NCI-H1105 (cell line): Measurements from ENCODE around the gene SETD9.
A peak's percentile ranks its signal among the peaks of the same experiment; 100 is the strongest.

ENCODE experiments used
- DNase-seq: peaks from one replicate; lab custom pipeline; 2025; lab: John Stamatoyannopoulos, UW

Gene SETD9

DNA sequence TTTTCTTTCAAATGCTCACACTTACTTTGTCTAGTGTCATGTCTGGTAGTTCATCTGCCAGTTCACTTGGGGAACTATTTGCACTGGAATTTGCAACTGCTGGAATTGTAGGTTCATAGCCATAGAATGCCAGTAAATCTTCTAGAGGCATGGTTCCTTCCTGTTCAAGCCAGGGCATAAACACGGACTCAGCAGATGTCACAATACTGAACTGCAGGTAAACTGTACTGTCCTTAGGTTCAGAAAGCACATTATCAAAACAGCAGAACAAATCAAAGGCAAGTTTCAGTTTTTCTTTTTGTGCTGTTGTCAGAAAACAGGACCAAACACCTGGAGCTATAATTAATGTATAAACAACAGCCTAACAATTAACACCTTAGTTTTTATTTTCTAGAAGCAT, 29.5 kb downstream of the SETD9 start:
- no peak for DNase-seq

DNA sequence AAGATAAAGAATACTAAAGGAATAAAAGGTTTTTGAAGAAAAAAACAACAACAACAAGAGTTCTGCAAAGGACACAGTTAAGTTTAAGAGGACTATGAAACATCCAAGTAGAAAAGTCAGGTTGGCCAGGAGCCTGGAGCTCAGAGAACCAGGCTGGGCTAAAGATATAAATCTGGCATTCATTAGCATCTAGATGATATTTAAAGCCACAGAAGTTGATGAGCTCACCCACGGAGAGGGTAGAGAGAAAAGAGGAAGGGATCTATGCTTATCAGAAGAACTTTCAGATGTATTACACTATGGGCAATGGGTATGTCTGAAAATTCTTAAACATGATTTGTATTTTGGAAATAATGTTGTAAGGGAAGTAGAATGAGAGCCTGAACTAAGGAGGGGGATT, 32.6 kb downstream of the SETD9 start:
- no peak for DNase-seq

DNA sequence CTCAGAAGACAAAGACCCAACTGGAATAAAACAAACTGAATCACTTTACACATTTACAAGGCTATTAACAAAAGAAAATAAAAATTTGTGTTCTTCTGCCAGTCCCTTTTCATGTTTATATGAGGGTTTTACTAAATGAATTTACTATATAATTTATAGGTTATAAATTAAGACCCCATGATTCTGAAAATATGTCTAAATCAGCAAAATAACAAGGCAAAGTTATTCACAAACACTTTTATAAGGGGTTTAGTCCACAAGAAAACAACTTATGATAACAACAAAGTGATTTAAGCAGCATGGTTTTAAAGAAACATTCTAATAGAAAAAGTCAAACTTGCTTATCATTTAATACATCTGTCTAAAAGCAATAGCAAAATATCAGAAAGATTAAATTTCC, 37.7 kb downstream of the SETD9 start:
- DNase-seq = no peak

DNA sequence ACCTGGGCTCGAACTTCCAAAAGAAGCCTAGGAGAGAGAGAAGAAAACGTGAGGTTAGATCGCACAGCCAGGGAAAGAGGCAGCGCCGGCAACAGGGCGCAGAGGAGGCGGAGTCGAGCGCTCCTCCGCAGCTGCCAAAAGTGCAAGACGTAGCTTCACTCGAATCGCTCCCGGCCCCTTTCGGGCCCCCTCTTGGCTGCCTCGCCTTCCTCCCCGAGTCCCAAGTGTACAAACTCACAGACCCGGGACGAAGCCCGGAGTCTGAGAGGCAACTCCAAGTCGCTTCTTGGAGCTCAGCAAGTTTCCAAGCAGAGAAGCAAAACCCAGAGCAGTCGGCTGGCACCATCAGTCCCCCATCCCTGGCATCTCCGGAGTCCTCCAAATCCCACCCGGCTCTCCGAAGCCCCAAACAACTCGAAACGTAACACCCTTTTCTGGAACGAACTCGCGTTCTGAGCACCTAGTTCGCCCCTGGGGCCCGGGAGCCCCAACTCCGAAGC, 41.3 kb downstream of the SETD9 start:
- peak; percentile 22 for DNase-seq

DNA sequence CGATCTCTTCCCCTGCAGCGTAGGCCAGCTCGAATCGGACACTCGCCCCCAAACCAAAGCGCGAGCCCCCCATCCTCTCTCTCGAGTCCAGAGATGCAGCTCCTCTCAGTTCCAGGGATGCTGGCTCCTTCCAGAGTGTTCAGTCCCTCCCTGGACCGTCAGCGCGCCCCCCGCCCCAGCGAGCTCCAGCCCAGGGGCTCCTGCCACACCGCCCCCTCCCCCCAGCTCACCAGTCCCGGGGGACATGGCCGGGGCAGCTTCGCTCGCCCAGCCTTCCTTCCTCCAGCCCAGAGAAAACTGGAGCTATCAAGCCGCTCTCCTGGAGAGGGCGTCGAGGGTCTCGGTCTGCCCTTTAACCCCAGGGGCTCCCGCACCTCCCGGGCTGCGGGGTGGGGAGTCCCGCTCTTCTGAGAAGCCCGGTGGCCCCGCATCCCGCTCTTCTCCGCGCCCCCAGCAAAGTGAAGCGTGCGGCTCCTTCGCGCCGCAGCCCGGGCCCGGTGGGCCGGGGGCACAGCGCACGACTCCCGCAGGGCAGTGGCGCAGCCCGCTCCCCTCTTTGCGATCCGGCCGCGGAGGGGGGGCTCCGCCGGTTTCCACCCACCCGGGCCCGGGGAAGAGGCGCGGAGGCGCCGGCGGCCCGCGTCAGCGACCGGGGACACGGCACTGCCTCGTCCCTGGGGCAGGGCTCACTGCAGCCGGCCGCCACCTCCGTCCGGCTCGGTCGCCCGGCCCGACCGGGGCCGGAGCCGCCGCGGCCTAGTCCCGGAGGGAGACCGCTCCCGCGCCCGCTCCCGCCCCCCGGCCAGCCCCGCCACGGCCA, 41.9 kb downstream of the SETD9 start:
- DNase-seq = no peak

DNA sequence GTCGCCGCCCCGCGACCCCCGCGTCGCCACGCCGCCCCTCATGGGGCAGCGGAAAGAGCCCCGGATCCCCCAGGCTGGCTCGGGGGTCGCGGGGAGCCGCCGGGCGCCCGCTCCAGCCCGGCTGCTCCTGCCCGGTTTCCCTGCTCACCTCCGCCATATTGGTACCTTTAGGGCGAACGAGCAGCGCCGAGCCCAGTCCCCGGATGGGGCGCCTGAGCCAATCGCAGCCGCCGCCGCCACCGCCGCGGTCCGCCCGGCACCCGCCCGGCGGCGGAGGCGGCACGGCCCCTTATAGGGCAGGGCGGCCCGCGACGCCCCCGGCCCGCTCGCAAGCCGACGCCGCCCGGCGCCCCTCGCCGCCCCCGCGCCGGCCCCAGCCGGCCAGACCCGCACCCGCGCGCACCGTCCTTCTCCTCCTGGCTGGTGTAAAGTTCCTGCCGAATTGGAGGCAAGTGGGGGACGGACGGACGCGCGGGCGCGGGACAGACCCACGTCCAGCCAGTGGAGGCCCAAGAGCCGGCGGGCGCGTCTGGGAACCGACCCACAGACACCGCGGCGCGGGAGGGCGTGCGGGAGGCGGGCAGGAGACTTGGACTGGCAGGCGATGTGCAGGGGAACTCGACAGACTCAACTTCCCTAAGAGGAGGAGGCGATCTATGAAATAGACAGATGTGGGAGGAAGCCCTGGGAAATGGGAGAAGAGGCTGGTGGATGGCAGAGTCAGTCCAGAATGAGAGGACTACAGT, 42.7 kb downstream of the SETD9 start, which contains the start of gene MIER3:
Gene MIER3, minus strand, starts transcription at position 178 of the 746 bp plus-strand sequence. Its CDS starts 21 bp downstream, at position 157.
- peak; percentile 30 for DNase-seq

DNA sequence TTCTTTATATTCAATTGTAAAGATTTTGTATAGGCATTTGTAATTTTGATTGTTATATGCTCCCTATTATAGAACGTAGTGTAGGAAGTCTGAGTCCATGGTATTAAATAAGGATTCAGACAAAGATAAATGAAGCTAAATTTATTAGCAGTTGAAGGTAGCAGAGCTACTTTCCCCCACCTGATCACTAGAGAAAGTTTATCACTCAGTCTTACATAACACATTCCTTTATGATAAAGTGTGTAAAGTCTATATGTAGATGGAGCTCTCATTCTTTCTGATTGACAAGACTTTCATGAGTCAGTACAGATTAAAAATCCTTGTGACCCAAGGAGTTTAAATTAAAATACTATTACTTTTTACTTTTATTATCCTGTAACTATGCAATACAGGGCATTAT, 44.9 kb downstream of the SETD9 start:
- DNase-seq = no peak

DNA sequence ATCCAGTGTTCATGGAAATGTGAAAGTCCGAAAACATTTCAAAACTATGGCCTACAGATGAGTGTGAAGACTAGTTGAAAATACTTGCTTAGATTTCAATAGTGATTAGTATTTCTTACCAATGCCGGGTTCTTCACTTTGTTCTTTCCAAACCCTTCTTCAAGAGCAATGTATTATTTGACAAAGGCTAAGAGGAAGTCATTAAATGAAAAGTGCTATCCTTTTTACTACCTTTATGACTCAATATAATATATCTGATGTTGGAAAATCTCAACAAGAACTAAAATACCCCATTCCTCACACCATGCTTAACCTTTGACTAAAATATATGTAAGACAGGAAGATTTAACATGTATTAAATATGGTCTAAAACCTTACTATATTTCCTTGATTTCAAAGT, 49.2 kb downstream of the SETD9 start:
- DNase-seq = no peak

DNA sequence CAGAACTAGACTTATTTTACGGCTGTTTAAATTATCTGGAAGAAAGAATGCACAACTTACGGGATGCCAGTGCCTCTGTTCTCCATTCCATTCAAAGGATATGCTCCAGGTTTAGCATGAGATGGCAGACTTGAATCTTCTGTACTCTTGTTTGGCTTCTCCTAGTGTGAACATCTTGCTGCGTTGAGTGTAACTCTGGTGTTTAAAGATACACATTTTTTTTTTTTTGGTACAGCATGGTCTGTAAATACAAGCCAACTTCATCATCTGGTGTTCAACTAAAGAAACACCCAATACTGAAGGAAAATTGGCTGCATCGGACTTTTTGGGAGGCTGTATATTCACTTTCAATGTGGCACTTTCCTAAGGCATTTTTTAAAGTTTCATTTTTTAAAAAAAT, 49.9 kb downstream of the SETD9 start:
- DNase-seq = no peak

DNA sequence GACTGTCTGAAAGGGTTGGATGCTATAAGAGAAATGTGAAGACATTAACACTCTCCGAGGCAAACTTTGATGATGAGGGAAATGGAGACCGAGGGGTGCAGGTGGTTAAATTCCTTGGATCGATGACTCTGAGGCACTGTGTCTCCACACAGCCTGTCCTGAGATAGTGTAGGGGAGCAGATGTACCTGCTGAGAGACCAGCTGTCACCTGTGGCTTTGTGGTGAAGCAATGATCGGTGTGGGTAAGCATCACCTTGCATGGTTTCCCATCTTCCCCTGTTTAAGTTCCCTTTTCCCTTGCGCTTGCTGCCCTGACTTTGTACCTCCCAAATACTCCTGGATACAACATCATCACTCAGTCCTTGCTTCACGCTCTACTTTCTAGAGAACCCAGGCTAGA, 52.4 kb downstream of the SETD9 start:
- DNase-seq = no peak

DNA sequence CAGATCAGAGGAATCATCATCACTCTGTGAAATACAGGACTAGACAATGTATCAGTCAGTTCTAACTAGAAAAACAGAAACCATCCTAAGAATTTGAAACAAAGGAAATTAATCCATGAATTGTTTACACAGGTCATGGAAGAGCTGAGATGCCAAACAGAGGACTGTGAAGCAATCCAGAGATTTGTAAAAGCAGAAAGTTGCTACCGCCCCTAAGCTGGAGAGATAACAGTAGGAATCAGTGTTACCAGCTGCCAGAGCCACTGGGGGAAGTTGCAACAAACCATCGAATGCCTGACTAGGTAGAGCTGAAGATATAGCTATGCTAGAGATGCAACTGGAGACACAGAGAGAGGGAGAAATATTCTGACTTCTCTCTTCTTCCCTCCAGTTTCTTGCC, 52.9 kb downstream of the SETD9 start:
- no peak for DNase-seq

DNA sequence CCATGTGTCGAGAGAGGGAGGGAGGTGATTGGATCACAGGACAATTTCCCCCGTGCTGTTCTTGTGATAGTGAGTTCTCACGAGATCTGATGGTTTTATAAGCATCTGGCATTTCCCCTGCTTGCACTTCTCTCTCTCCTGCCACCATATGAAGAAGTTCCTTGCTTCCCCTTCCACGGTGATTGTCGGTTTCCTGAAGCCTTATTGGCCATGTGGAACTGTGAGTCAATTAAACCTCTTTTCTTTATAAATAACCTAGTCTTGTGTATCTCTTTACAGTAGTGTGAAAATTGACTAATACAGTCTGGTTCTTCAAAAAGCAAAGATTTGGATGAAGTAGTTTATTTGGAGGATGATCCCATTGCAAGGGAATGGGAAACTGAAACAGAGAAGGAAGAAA, 53.9 kb downstream of the SETD9 start:
- no peak for DNase-seq

DNA sequence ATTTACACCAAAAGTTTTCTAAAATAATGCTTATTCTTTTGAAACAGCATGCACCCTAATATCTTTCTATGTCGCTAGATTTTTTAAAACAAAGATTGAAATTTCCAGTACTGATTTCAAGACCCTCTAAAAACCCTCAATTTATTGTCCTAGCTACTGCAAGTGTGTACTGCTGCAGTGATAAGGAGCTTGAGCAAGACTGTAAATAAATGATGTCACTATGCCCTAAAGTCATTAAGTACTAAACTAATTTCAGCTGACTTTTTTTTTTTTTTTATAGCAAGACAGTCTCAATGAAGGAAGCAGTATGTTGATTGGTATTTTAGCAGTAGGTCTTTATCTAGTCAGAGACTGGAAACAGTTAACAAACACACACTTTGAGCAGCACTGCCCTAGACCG, 54.8 kb downstream of the SETD9 start:
- no peak for DNase-seq
